Right cardiac atrium (tissue), 5 donors: Measurements from ENCODE around the gene DLST. TPM values are rescaled to one million over a fixed set of nuclear protein-coding genes. Genes with fewer than 3 reads are reported as not detected.

Experiments used
- ATAC-seq, 2 donors: fragments of 200-7000 bp; cut with Tn5 transposase; one replicate each; pipeline versions ENCODE4 v1.8.0 to v1.9.1; 2020; ENCODE audit warnings: moderate library complexity in 2 of 2, mild to moderate bottlenecking in 1 of 2
- DNase-seq, 3 donors: peaks; one replicate each; pipeline ENCODE4 v3.0.0-alpha.2; 2020
- H3K27ac ChIP-seq: one replicate; pipeline ENCODE4 v1.5.1; 2013; ENCODE audit warnings: mild to moderate bottlenecking, low read length, control low read depth, moderate library complexity
- H3K27me3 ChIP-seq: one replicate; pipeline ENCODE4 v1.6.1; 2013; ENCODE audit not compliant: control insufficient read depth, insufficient read depth
- H3K4me1 ChIP-seq: one replicate; pipeline ENCODE4 v1.6.1; 2013; ENCODE audit warnings: low read length; ENCODE audit not compliant: control insufficient read depth, insufficient read depth
- H3K4me3 ChIP-seq: one replicate; pipeline ENCODE4 v1.5.1; 2013; ENCODE audit warnings: low read length, control low read depth
- H3K9me3 ChIP-seq: one replicate; pipeline ENCODE4 v1.6.1; 2013; ENCODE audit warnings: low read length; ENCODE audit not compliant: control insufficient read depth
- WGBS: extraction: QIAGEN DNeasy Blood & Tissue Kit; methylation state at CpG from one replicate; pipeline ENCODE4 v1.1.7; 2013; 5-methylcytosine and 5-hydroxymethylcytosine counted together
- intact Hi-C, 4 donors: fragments of 100-400 bp; cut with DNase I; formaldehyde crosslinking; loops; one replicate each; pipeline versions ENCODE4 v1.11.0 to v1.14.0; 2022 to 2023
- polyA plus RNA-seq: library from polyadenylated mRNA; stranded (reverse); fragments of 200-250 nt; gene quantifications from one replicate; pipeline ENCODE4 v1.2.3, GENCODE V29; 2013
- total RNA-seq, 4 donors: library from RNA; stranded (reverse); fragmentation: NEBNext Ultra II Directional; extraction: Animal tissue kit (Norgen Biotek cat#: 25700); gene quantifications; one replicate each; pipeline ENCODE4 v1.2.1, GENCODE V29; 2021
- donor health status: healthy with polysubstance abuse.
- donor health status: DM: no; HTN: yes; CAD: no.
- donor health status: DM: no; HTN: no; CAD: no.
- donor health status: DM: no; HTN: yes; CAD: no; lungs with severe emphysema.
- donor health status: DM: yes; HTN: yes; CAD: no.

Gene DLST
- total and polyA plus RNA-seq, 5 donors, result 87.6 to 148 (median 142) TPM

GRCh38 chr14:74896400-74896799, 14.7 kb downstream of the DLST start:
- intact Hi-C loops, result no loop called here
- H3K4me3 ChIP-seq, result no peak overlapping the region
- no peak for DNase-seq
- H3K4me1 ChIP-seq, result peaks cover 2% of the 10 kb centered on the region
- no peak for ATAC-seq
- 93% methylated on average over 3 of the region's 3 CpGs for whole genome bisulfite sequencing
- H3K9me3 ChIP-seq, result no peaks in the 10 kb centered on the region
- H3K27ac ChIP-seq, result peak overlapping the region; percentile 10
- no peaks in the 10 kb centered on the region for H3K27me3 ChIP-seq

- Histone ChIP-seq H3K9me3 (no peaks in the 10 kb centered on the region), H3K27ac (peak overlapping the region; percentile 17), H3K4me3 (no peak overlapping the region), H3K27me3 (no peaks in the 10 kb centered on the region), H3K4me1 (no peaks in the 10 kb centered on the region)
- DNase-seq (no peak), ATAC-seq (peak in 1 of 2 donors; percentile 43)
- WGBS, result 60% methylated on average over 4 of the region's 4 CpGs
- intact Hi-C loops, result no loop called here
These were observed 15.9 kb downstream of the DLST start for GRCh38 chr14:74897642-74898041.

DNA sequence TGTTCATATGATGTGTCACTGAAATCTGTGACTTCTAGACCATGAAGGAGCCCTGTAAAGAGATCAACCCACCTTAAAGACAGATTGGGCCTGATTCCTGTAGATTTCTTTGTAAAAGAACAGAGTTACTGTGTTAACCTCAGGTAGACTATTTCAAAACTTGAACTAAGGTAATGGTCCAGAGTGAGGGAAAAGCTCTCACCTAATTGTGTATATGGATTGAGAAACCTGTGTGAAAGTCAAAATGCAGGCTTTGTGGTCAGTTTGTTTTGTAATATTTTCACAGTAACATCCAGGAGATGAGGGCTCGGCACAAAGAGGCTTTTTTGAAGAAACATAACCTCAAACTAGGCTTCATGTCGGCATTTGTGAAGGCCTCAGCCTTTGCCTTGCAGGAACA, 16.4 kb downstream of the DLST start:
- no peak overlapping the region for H3K27ac ChIP-seq

GRCh38 chr14:74898694-74899093, 17.0 kb downstream of the DLST start:
- Histone ChIP-seq H3K27ac (no peak overlapping the region), H3K4me1 (no peaks in the 10 kb centered on the region), H3K27me3 (no peaks in the 10 kb centered on the region), H3K9me3 (no peaks in the 10 kb centered on the region), H3K4me3 (no peak overlapping the region)
- intact Hi-C loops, result no loop called here
- ATAC-seq, result no peak
- no peak for DNase-seq
- WGBS, result 84% methylated on average over 5 of the region's 5 CpGs

More for the DNA sequence above, 16.4 kb downstream of the DLST start:
- no peak for DNase-seq
- Histone ChIP-seq H3K4me3 (no peak overlapping the region), H3K27me3 (no peaks in the 10 kb centered on the region), H3K9me3 (no peaks in the 10 kb centered on the region), H3K4me1 (no peaks in the 10 kb centered on the region)
- intact Hi-C loops, result no loop called here
- no peak for ATAC-seq
- WGBS, result 88% methylated on average over 2 of the region's 2 CpGs

DNA sequence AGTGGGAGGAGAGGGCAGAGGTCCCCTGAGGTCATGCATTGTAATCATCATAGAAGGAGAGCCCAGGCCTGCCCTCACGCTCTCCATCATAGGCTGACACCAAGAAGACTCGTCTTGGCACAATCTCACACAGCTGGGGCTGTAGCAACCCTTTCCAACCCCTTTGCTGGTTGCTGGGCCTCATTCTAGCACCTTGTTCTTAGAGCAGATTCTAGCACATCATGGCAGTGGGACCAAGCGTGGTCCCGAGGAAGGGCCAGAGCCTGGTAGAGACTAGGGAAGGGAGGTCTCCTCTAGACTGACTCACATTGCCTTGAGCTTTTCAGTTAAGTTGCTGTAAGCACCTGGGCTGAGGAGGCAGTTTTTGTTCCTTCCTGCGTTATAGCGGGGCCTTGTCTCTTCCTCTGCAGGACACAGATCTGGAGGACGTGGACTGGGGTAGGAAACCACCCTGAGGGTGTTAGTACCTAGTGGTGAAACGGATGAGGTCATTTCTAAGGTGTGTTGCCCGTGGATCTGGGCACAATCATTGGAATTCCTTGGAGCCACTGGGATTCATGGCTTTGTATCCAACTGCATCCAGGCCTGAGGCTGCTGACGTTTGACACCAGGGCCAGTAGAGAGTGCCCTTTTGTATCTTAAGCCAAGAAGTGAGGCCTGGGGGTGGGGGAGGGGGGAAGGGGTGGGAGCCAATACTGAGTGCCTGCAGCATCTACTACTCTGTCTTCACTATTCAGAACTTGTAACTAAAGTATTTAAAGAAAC, 21.4 kb downstream of the DLST start:
- H3K27ac ChIP-seq, result no peak overlapping the region
- no peak for ATAC-seq
- DNase-seq, result no peak
- intact Hi-C loops, result loop anchor here in 1 of 4 donors (5.0 kb wide), 1 partner anchor 41 kb away; no protein-coding TSS in a partner anchor
- H3K9me3 ChIP-seq, result no peaks in the 10 kb centered on the region
- peaks cover 16% of the 10 kb centered on the region for H3K4me1 ChIP-seq
- no peaks in the 10 kb centered on the region for H3K27me3 ChIP-seq
- H3K4me3 ChIP-seq, result no peak overlapping the region
- WGBS, result 68% methylated on average over 10 of the region's 10 CpGs

DNA sequence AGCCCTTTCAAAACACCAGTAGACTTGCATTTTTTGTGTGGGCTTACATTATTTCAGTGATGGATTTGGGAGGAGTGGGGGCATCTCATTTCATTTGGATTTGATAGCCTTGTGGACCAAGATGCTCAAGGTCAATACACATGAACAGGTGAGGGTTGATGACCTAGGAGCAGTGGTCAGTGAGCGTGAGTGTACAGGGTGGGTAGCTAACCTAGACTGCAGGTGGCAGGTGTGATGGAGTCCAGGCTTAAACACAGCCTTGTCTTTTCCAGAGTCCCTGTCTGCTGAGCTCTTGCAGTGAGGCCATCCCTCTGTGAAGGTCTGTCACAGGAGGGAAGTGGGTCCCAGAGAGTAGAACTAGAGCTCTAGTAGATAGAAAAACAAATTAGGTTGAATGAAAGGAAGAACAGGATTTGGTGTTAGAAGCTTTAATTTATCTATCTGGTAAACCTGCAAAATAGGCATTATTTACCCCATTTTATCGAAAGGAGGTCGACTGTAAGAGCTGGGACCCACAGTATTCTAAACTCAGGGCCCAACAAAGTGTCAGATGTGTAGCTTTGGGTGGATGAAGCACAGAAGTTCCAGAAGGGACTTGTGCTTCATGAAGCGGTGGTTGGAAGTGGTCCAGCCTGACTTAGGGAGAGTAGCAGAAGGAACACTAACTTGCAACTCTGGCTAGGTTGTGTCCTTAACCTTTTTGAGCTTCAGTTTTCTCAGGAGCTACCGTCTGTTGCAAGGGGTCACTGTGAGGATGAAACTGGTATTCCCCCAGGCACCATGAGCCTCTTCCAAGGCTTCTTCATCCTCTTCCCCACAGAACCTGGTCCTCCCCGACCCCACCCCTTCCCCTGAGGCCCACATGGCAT, 23.2 kb downstream of the DLST start:
- DNase-seq, result no peak
- no peak overlapping the region for H3K27ac ChIP-seq
- WGBS, result 76% methylated on average over 6 of the region's 6 CpGs
- no peaks in the 10 kb centered on the region for H3K27me3 ChIP-seq
- ATAC-seq, result no peak
- H3K4me3 ChIP-seq, result no peak overlapping the region
- H3K9me3 ChIP-seq, result no peaks in the 10 kb centered on the region
- peaks cover 22% of the 10 kb centered on the region for H3K4me1 ChIP-seq
- intact Hi-C loops, result loop anchor here in 3 of 4 donors (5.0 kb wide), 1 partner anchor 43 kb away; no protein-coding TSS in a partner anchor

DNA sequence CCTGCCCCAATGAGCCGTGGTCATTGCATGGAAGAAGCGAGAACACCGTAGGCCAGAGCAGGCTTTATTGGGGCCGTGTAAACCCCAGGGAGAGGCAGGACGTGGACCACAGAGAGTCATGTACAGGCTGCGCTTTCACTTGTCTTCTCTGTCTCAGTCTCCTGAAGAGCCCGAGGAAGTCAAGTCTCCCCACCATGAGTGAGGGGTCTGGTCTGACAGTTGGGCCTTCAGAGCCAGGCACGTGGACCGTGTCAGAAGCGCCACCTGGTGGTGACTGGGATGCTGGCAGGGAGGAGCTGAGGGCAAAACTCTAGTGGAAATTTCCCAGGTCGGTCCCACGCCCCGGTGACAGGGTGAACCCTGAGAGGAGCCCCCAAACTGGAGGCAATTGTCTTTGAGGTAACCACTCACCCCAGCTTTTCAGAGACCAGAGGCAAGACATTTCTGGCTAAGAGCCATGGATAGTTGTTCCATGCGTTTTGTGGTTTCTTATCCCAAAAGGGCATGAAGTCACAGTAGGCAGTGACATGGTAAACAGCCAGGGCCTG, 24.0 kb downstream of the DLST start:
- Histone ChIP-seq H3K4me1 (peaks cover 22% of the 10 kb centered on the region), H3K4me3 (no peak overlapping the region), H3K27ac (no peak overlapping the region), H3K27me3 (no peaks in the 10 kb centered on the region), H3K9me3 (no peaks in the 10 kb centered on the region)
- peak; percentile 42 to 45 for ATAC-seq
- intact Hi-C loops, result loop anchor here in 2 of 4 donors (5.0 kb wide), 1 partner anchor 43 kb away; no protein-coding TSS in a partner anchor
- peak; percentile 76 to 93 (median 91) for DNase-seq
- 45% methylated on average over 14 of the region's 14 CpGs for WGBS

GRCh38 chr14:74906925-74907521, 25.3 kb downstream of the DLST start:
- no peak for DNase-seq
- Histone ChIP-seq H3K4me3 (no peak overlapping the region), H3K27me3 (no peaks in the 10 kb centered on the region), H3K27ac (no peak overlapping the region), H3K4me1 (peaks cover 22% of the 10 kb centered on the region), H3K9me3 (no peaks in the 10 kb centered on the region)
- ATAC-seq, result peak in 1 of 2 donors; percentile 11
- 70% methylated on average over 12 of the region's 12 CpGs for WGBS
- intact Hi-C loops, result loop anchor here in 2 of 4 donors (5.0 kb wide), 1 partner anchor 45 kb away; no protein-coding TSS in a partner anchor

GRCh38 chr14:74907744-74908143, 26.0 kb downstream of the DLST start:
- WGBS, result 14% methylated on average over 6 of the region's 6 CpGs
- ATAC-seq, result no peak
- intact Hi-C loops, result loop anchor here in 2 of 4 donors (5.0 kb wide), 1 partner anchor 45 kb away; no protein-coding TSS in a partner anchor
- peak in 2 of 3 donors; percentile 56 to 75 for DNase-seq
- H3K4me3 ChIP-seq, result no peak overlapping the region
- peaks cover 22% of the 10 kb centered on the region for H3K4me1 ChIP-seq
- H3K27ac ChIP-seq, result no peak overlapping the region
- no peaks in the 10 kb centered on the region for H3K27me3 ChIP-seq
- no peaks in the 10 kb centered on the region for H3K9me3 ChIP-seq

DNA sequence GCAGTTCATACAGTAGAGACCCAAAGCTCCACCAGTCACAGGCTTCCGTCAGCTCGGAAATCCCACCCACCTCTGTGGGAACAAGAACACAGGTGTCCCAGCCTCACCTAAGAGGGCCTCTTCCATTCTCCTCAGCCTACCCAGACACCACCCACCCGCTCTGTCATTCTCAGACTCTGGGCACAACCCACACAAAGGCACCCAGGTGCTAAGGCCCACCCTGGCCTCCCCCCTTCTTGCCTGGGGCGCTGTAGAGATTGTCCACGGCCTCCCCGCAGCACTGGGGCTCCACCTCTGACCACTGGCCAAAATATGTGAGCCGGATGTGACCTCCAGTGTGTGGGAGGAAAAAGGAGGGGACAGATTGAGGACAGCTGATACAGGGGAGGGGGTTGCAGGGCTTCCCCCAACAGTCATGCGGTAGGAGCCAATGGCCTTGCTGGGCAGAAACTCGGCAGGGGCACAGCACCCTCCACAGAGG, 27.2 kb downstream of the DLST start:
- DNase-seq (peak in 1 of 3 donors; percentile 51), ATAC-seq (peak; percentile 1 to 23)
- H3K4me3 ChIP-seq, result no peak overlapping the region
- H3K4me1 ChIP-seq, result peaks cover 22% of the 10 kb centered on the region
- H3K9me3 ChIP-seq, result no peaks in the 10 kb centered on the region
- 64% methylated on average over 9 of the region's 9 CpGs for whole genome bisulfite sequencing
- H3K27ac ChIP-seq, result no peak overlapping the region
- H3K27me3 ChIP-seq, result no peaks in the 10 kb centered on the region
- intact Hi-C loops, result loop anchor here in 2 of 4 donors (5.0 kb wide), 1 partner anchor 47 kb away; no protein-coding TSS in a partner anchor
